DND-41 (cell line): ENCODE results near the gene ADCY1.

Experiments used
- ATAC-seq: fragments of 200-7000 bp; cut with Tn5 transposase; 3 replicates; pipeline ENCODE4 v1.9.1; 2021; ENCODE audit warnings: low read depth; ENCODE audit not compliant: insufficient read depth
- DNase-seq: peaks from one replicate; pipeline ENCODE4 v3.0.0-alpha.2; 2020
- H2AFZ ChIP-seq: 2 replicates; pipeline ENCODE4 v1.6.0; 2012; ENCODE audit warnings: low read depth, low read length
- H3K27ac ChIP-seq: 2 replicates; pipeline ENCODE4 v1.5.1; 2012; ENCODE audit warnings: low read length, inconsistent platforms
- H3K27me3 ChIP-seq: fragments of 200-600 bp; sonication (generic); 2 replicates; pipeline ENCODE4 v1.6.0; 2012; ENCODE audit warnings: low read length, mild to moderate bottlenecking, inconsistent platforms; ENCODE audit not compliant: insufficient read depth, poor library complexity
- H3K36me3 ChIP-seq: 2 replicates; pipeline ENCODE4 v1.5.1; 2012; ENCODE audit warnings: low read length, inconsistent platforms; ENCODE audit not compliant: insufficient read depth
- H3K4me1 ChIP-seq: 2 replicates; pipeline ENCODE4 v1.5.1; 2012; ENCODE audit warnings: mild to moderate bottlenecking, low read length; ENCODE audit not compliant: insufficient read depth
- H3K4me2 ChIP-seq: 2 replicates; pipeline ENCODE4 v1.6.0; 2012; ENCODE audit warnings: mild to moderate bottlenecking, moderate library complexity, low read length, inconsistent platforms; ENCODE audit not compliant: insufficient read depth
- H3K4me3 ChIP-seq, 2 experiments: fragments of 200-600 bp in 1 of 2; shearing (Covaris generic) in 1 of 2; 2 replicates each; pipeline ENCODE4 v1.5.1; 2012 to 2016; ENCODE audit warnings: inconsistent platforms in 2 of 2, low read length in 2 of 2, mild to moderate bottlenecking in 2 of 2, low read depth in 1 of 2, moderate library complexity in 1 of 2
- H3K79me2 ChIP-seq: 2 replicates; pipeline ENCODE4 v1.6.0; 2012; ENCODE audit warnings: low read length, inconsistent platforms; ENCODE audit not compliant: insufficient read depth
- H3K9ac ChIP-seq: 2 replicates; pipeline ENCODE4 v1.6.0; 2012; ENCODE audit warnings: low read depth, mild to moderate bottlenecking, inconsistent platforms, low read length, moderate library complexity
- H3K9me3 ChIP-seq: 2 replicates; pipeline ENCODE4 v1.5.1; 2012; ENCODE audit warnings: low read length, moderate library complexity, mild to moderate bottlenecking, inconsistent platforms; ENCODE audit not compliant: insufficient read depth, severe bottlenecking
- H4K20me1 ChIP-seq: 2 replicates; pipeline ENCODE4 v1.6.0; 2012; ENCODE audit warnings: low read length; ENCODE audit not compliant: insufficient read depth
- CTCF ChIP-seq: IDR thresholded peaks from 2 replicates; pipeline ENCODE4 v1.5.1; 2012; ENCODE audit warnings: borderline replicate concordance, low read length, moderate library complexity, mild to moderate bottlenecking; ENCODE audit not compliant: poor library complexity, severe bottlenecking; ENCODE audit errors: extremely low read depth
- EZH2 ChIP-seq: IDR thresholded peaks from 3 replicates; pipeline ENCODE4 v1.6.1; 2012; ENCODE audit warnings: borderline replicate concordance, low read depth, mild to moderate bottlenecking, moderate library complexity, low read length, inconsistent platforms; ENCODE audit not compliant: severe bottlenecking

The ADCY1 gene

GRCh38 chr7:45655539-45655938 is 81.4 kb downstream of the ADCY1 start:
- Histone ChIP-seq H2AFZ (no peak overlapping the region), H3K27ac (no peak overlapping the region), H3K36me3 (no peaks in the 10 kb centered on the region), H3K4me1 (no peaks in the 10 kb centered on the region), H3K9ac (no peak overlapping the region), H4K20me1 (no peaks in the 10 kb centered on the region), H3K9me3 (no peaks in the 10 kb centered on the region), H3K4me2 (no peak overlapping the region), H3K4me3 (no peak overlapping the region), H3K27me3 (no peaks in the 10 kb centered on the region), H3K79me2 (no peaks in the 10 kb centered on the region)
- no peak for ATAC-seq
- DNase-seq: no peak
- TF ChIP-seq CTCF (no peak), EZH2 (no peak)

GRCh38 chr7:45656431-45656830 is 82.3 kb downstream of the ADCY1 start:
- Histone ChIP-seq H3K9ac (no peak overlapping the region), H3K36me3 (no peaks in the 10 kb centered on the region), H3K79me2 (no peaks in the 10 kb centered on the region), H3K9me3 (no peaks in the 10 kb centered on the region), H3K4me3 (no peak overlapping the region), H3K4me2 (no peak overlapping the region), H3K27me3 (no peaks in the 10 kb centered on the region), H3K27ac (no peak overlapping the region), H3K4me1 (no peaks in the 10 kb centered on the region), H4K20me1 (no peaks in the 10 kb centered on the region), H2AFZ (no peak overlapping the region)
- ATAC-seq (no peak), DNase-seq (no peak)
- TF ChIP-seq EZH2 (no peak), CTCF (no peak)

GRCh38 chr7:45657136-45657889 is 83.1 kb downstream of the ADCY1 start:
- TF ChIP-seq CTCF: no peak
- TF ChIP-seq EZH2: no peak
- H3K36me3 ChIP-seq: no peaks in the 10 kb centered on the region

More at GRCh38 chr7:45657136-45657889, 83.1 kb downstream of the ADCY1 start:
- Histone ChIP-seq H3K4me2 (no peak overlapping the region), H4K20me1 (no peaks in the 10 kb centered on the region), H3K4me3 (no peak overlapping the region), H3K9ac (no peak overlapping the region), H3K27ac (no peak overlapping the region), H2AFZ (no peak overlapping the region), H3K79me2 (no peaks in the 10 kb centered on the region), H3K9me3 (no peaks in the 10 kb centered on the region), H3K4me1 (no peaks in the 10 kb centered on the region), H3K27me3 (no peaks in the 10 kb centered on the region)
- ATAC-seq (no peak), DNase-seq (no peak)
